GM12878 (cell line): ENCODE measurements around the gene ELMO3. TPM values are rescaled to one million over a fixed set of nuclear protein-coding genes. Genes with fewer than 3 reads are reported as not detected.

ENCODE experiments used
- ATAC-seq: fragments of 200-7000 bp; cut with Tn5 transposase; 3 replicates; pipeline ENCODE4 v1.9.1; 2020; ENCODE audit warnings: mild to moderate bottlenecking, moderate library complexity
- BruUV-seq: library from RNA; stranded (reverse); fragments of 400-500 nt; replicated peaks from 2 replicates; lab custom pipeline; 2021; lab: Mats Ljungman, UMichigan
- CTCF ChIA-PET: fragments of 300-600 bp; sonication (Branson Sonifier 250); formaldehyde crosslinking; extraction: SDS; loops from one replicate; lab custom pipeline; 2021; ENCODE audit warnings: inconsistent platforms; lab: Yijun Ruan, JAX
- POLR2A ChIA-PET: fragments of 350-600 bp; formaldehyde crosslinking; extraction: SDS; loops from one replicate; lab custom pipeline; 2021; ENCODE audit warnings: inconsistent platforms; lab: Charles Lee
- RAD21 ChIA-PET: fragments of 300-600 bp; sonication (Branson Sonifier 250); formaldehyde crosslinking; loops from one replicate; lab custom pipeline; 2023; ENCODE audit warnings: antibody characterized with exemption; ENCODE audit not compliant: unreplicated experiment; lab: Charles Lee
- SMC1A ChIA-PET: fragments of 300-600 bp; sonication (Branson Sonifier 250); formaldehyde crosslinking; loops from one replicate; lab custom pipeline; 2023; ENCODE audit not compliant: unreplicated experiment, uncharacterized antibody; lab: Charles Lee
- DNase-seq: peaks from one replicate; pipeline ENCODE4 v3.0.0-alpha.2; 2011; ENCODE audit warnings: low read depth, low spot score
- FAIRE-seq: peaks from 3 replicates; lab custom pipeline; 2011; peaks lifted over from hg19 to GRCh38; lab: Jason Lieb, UNC
- H2AFZ ChIP-seq: 2 replicates; pipeline ENCODE4 v1.6.0; 2011; ENCODE audit warnings: low read depth, low read length, control low read depth; ENCODE audit not compliant: control insufficient read depth
- H3K27ac ChIP-seq: 2 replicates; pipeline ENCODE4 v1.5.1; 2011; ENCODE audit warnings: control low read depth; ENCODE audit not compliant: control insufficient read depth, insufficient read depth
- H3K27me3 ChIP-seq, 2 experiments: replicated peaks in 1 of 2; 2 replicates each; pipeline versions ENCODE4 v1.6.0 to v1.6.1; 2011; ENCODE audit warnings: low read length in 1 of 2; ENCODE audit not compliant: control insufficient read depth in 2 of 2, insufficient read depth in 2 of 2
- H3K36me3 ChIP-seq, 2 experiments: 2 replicates each; pipeline ENCODE4 v1.5.1; 2011; ENCODE audit warnings: low read length in 1 of 2; ENCODE audit not compliant: control insufficient read depth in 2 of 2, insufficient read depth in 2 of 2
- H3K4me1 ChIP-seq: 2 replicates; pipeline ENCODE4 v1.6.1; 2011; ENCODE audit warnings: mild to moderate bottlenecking, low read length, moderate library complexity, mixed read lengths; ENCODE audit not compliant: control insufficient read depth, insufficient read depth
- H3K4me2 ChIP-seq: 2 replicates; pipeline ENCODE4 v1.6.0; 2011; ENCODE audit warnings: control low read depth; ENCODE audit not compliant: control insufficient read depth, insufficient read depth
- H3K4me3 ChIP-seq: fragments of 200-600 bp; sonication (generic); 2 replicates; pipeline ENCODE4 v1.5.1; 2016
- H3K79me2 ChIP-seq: 2 replicates; pipeline ENCODE4 v1.6.0; 2011; ENCODE audit warnings: low read length; ENCODE audit not compliant: control insufficient read depth, insufficient read depth
- H3K9ac ChIP-seq: 2 replicates; pipeline ENCODE4 v1.8.0; 2011; ENCODE audit warnings: low read length, control low read depth, mixed read lengths; ENCODE audit not compliant: control insufficient read depth, insufficient read depth
- H3K9me3 ChIP-seq: replicated peaks from 3 replicates; pipeline ENCODE4 v1.5.1; 2011; ENCODE audit warnings: mild to moderate bottlenecking, low read length; ENCODE audit not compliant: control insufficient read depth, insufficient read depth
- H4K20me1 ChIP-seq: 2 replicates; pipeline ENCODE4 v1.6.0; 2011; ENCODE audit not compliant: control insufficient read depth, insufficient read depth
- CBFB ChIP-seq: IDR thresholded peaks from 2 replicates; pipeline ENCODE4 v1.6.1; 2016; ENCODE audit warnings: antibody characterized with exemption, low read depth
- CREM ChIP-seq: IDR thresholded peaks from 2 replicates; pipeline ENCODE4 v1.6.1; 2014; ENCODE audit warnings: antibody characterized with exemption, low read depth
- E4F1 ChIP-seq: fragments of 450-650 bp; IDR thresholded peaks from 2 replicates; pipeline ENCODE4 v1.6.1; 2018; ENCODE audit warnings: borderline replicate concordance, mild to moderate bottlenecking; ENCODE audit not compliant: partially characterized antibody
- EP300 ChIP-seq, 2 experiments: fragments of 150-350 bp in 1 of 2; IDR thresholded peaks; 2 replicates each; pipeline ENCODE4 v1.6.1; 2011 to 2012; ENCODE audit warnings: low read depth in 2 of 2, low read length in 2 of 2, borderline replicate concordance in 1 of 2, improper control_type of control experiment in 1 of 2, inconsistent platforms in 1 of 2; ENCODE audit not compliant: control insufficient read depth in 1 of 2
- ESRRA ChIP-seq: IDR thresholded peaks from 2 replicates; pipeline ENCODE4 v1.6.1; 2012; ENCODE audit warnings: mild to moderate bottlenecking, low read length, improper control_type of control experiment
- FOXM1 ChIP-seq: IDR thresholded peaks from 2 replicates; pipeline ENCODE4 v1.6.1; 2012; ENCODE audit warnings: low read depth, mild to moderate bottlenecking, inconsistent platforms, low read length, moderate library complexity
- HDGF ChIP-seq: fragments of 450-650 bp; IDR thresholded peaks from 2 replicates; pipeline ENCODE4 v1.6.1; 2016; ENCODE audit warnings: antibody characterized with exemption
- IKZF2 ChIP-seq, 2 experiments: fragments of 450-650 bp; IDR thresholded peaks; 2 replicates each; pipeline ENCODE4 v1.6.1; 2017; ENCODE audit warnings: mild to moderate bottlenecking in 2 of 2, moderate library complexity in 2 of 2
- KLF5 ChIP-seq: fragments of 450-650 bp; IDR thresholded peaks from 2 replicates; pipeline ENCODE4 v1.6.1; 2014; ENCODE audit warnings: mild to moderate bottlenecking; ENCODE audit not compliant: partially characterized antibody
- POLR2AphosphoS2 ChIP-seq: IDR thresholded peaks from 2 replicates; pipeline ENCODE4 v1.6.1; 2011; ENCODE audit warnings: low read depth, mild to moderate bottlenecking, low read length, improper control_type of control experiment, moderate library complexity
- RELA ChIP-seq: fragments of 450-650 bp; IDR thresholded peaks from 2 replicates; pipeline ENCODE4 v1.8.0; 2014; ENCODE audit warnings: borderline replicate concordance; ENCODE audit not compliant: partially characterized antibody
- SRF ChIP-seq, 2 experiments: IDR thresholded peaks; 2 replicates each; pipeline ENCODE4 v1.6.1; 2011; ENCODE audit warnings: low read depth in 2 of 2, low read length in 2 of 2, mild to moderate bottlenecking in 1 of 2, moderate library complexity in 1 of 2
- SUZ12 ChIP-seq: fragments of 200-600 bp; sonication (generic); IDR thresholded peaks from one replicate; pipeline ENCODE4 v1.6.1; 2018; ENCODE audit warnings: antibody characterized with exemption, mild to moderate bottlenecking; ENCODE audit not compliant: unreplicated experiment
- ZNF274 ChIP-seq: IDR thresholded peaks from one replicate; pipeline ENCODE4 v1.8.0; 2011; ENCODE audit not compliant: insufficient read length, insufficient read depth
- ZZZ3 ChIP-seq: IDR thresholded peaks from 2 replicates; pipeline ENCODE4 v1.6.1; 2011; ENCODE audit warnings: low read depth; ENCODE audit not compliant: control insufficient read depth, insufficient read length
- WGBS: methylation state at CpG from one replicate; pipeline ENCODE4 v1.1.6; 2016; ENCODE audit warnings: low lambda C conversion rate; ENCODE audit not compliant: insufficient replicate concordance, insufficient coverage; ENCODE audit errors: missing lambda C conversion rate; 5-methylcytosine and 5-hydroxymethylcytosine counted together
- in situ Hi-C: fragments of 300-500 bp; cut with MboI; formaldehyde crosslinking; loops from 9 replicates; pipeline ENCODE4 v1.14.3; 2018; ENCODE audit warnings: mixed read lengths
- intact Hi-C: fragments of 100-400 bp; cut with micrococcal nuclease; formaldehyde crosslinking; loops from one replicate; pipeline ENCODE4 v1.14.2; 2022; ENCODE audit not compliant: unreplicated experiment
- polyA plus RNA-seq, 11 experiments: library from polyadenylated mRNA; depleted of rRNA in 4 of 11; unstranded in 6 of 11; stranded (reverse) in 5 of 11; fragments of >200 nt; fragmentation: Nextera tagmentation in 4 of 11; fragmentation: Illumina TruSeq in 1 of 11; extraction: Ambion mirVana in 4 of 11; extraction: Trizol in 1 of 11; gene quantifications; 1 replicate in 1 of 11; 2 replicates in 10 of 11; pipeline versions ENCODE4 v1.2.1 to v1.2.3, GENCODE V29; 2011 to 2016; ENCODE audit warnings: inconsistent platforms in 2 of 11, missing spikeins in 2 of 11, low read depth in 1 of 11
- total RNA-seq, 4 experiments: library from RNA; depleted of rRNA in 3 of 4; stranded (reverse); fragments of >200 nt in 3 of 4; fragmentation: Illumina TruSeq in 1 of 4; extraction: Trizol in 1 of 4; gene quantifications; 2 replicates each; pipeline versions ENCODE4 v1.2.1 to v1.2.3, GENCODE V29; 2013 to 2021
- TF ChIP-seq, protein P1 (sequence below): fragments of 450-650 bp; formaldehyde crosslinking; IDR thresholded peaks from 2 replicates; pipeline ENCODE4 v1.4.0; 2022; ENCODE audit warnings: mild to moderate bottlenecking, moderate library complexity
- TF ChIP-seq, protein P2 (sequence below): fragments of 450-650 bp; IDR thresholded peaks from 2 replicates; pipeline ENCODE4 v1.6.1; 2017; ENCODE audit warnings: mild to moderate bottlenecking

The ELMO3 gene
- total and polyA plus RNA-seq, 10 of the 15 experiments (the other 5 are each of a cell fraction or from before 2014, with no cell fraction given): 0.05 to 4.7 (median 0.96) TPM; not detected in 1

- 90% methylated on average over 15 of the region's 16 CpGs for WGBS
- intact Hi-C loops: no loop called here
- Histone ChIP-seq H3K4me3 (no peak overlapping the region), H3K27ac (no peak overlapping the region), H2AFZ (no peak overlapping the region)
- ChIA-PET RAD21 (interaction anchor here (1.0 to 1.1 kb wide), 2 partner anchors 9 to 25 kb away, joined by 4 to 7 read pairs; no protein-coding TSS in a partner anchor), POLR2A (no interaction called here)
- no peak for DNase-seq
- TF ChIP-seq POLR2AphosphoS2 (no peak), SRF (IDR thresholded peaks at IDR 0.05; ENCODE audit: low read depth in 2 of 2, low read length in 2 of 2) (no peak), FOXM1 (no peak), CREM (no peak), ESRRA (no peak), RELA (no peak), EP300 (IDR thresholded peaks at IDR 0.05; ENCODE audit: borderline replicate concordance in 1 of 2, control insufficient read depth in 1 of 2, low read depth in 2 of 2, low read length in 2 of 2) (no peak), KLF5 (no peak), SUZ12 (no peak), HDGF (no peak), IKZF2 (IDR thresholded peaks at IDR 0.05) (no peak), CBFB (no peak), ZZZ3 (no peak), E4F1 (no peak), ZNF274 (no peak)
- TF ChIP-seq, protein P1, sequence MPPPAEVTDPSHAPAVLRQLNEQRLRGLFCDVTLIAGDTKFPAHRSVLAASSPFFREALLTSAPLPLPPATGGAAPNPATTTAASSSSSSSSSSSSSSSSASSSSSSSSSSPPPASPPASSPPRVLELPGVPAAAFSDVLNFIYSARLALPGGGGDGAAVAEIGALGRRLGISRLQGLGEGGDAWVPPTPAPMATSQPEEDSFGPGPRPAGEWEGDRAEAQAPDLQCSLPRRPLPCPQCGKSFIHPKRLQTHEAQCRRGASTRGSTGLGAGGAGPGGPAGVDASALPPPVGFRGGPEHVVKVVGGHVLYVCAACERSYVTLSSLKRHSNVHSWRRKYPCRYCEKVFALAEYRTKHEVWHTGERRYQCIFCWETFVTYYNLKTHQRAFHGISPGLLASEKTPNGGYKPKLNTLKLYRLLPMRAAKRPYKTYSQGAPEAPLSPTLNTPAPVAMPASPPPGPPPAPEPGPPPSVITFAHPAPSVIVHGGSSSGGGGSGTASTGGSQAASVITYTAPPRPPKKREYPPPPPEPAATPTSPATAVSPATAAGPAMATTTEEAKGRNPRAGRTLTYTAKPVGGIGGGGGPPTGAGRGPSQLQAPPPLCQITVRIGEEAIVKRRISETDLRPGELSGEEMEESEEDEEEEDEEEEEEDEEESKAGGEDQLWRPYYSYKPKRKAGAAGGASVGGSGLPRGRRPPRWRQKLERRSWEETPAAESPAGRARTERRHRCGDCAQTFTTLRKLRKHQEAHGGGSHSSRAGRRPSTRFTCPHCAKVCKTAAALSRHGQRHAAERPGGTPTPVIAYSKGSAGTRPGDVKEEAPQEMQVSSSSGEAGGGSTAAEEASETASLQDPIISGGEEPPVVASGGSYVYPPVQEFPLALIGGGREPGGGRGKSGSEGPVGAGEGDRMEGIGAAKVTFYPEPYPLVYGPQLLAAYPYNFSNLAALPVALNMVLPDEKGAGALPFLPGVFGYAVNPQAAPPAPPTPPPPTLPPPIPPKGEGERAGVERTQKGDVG (CRISPR knock-in tag): no peak
- TF ChIP-seq, protein P2, sequence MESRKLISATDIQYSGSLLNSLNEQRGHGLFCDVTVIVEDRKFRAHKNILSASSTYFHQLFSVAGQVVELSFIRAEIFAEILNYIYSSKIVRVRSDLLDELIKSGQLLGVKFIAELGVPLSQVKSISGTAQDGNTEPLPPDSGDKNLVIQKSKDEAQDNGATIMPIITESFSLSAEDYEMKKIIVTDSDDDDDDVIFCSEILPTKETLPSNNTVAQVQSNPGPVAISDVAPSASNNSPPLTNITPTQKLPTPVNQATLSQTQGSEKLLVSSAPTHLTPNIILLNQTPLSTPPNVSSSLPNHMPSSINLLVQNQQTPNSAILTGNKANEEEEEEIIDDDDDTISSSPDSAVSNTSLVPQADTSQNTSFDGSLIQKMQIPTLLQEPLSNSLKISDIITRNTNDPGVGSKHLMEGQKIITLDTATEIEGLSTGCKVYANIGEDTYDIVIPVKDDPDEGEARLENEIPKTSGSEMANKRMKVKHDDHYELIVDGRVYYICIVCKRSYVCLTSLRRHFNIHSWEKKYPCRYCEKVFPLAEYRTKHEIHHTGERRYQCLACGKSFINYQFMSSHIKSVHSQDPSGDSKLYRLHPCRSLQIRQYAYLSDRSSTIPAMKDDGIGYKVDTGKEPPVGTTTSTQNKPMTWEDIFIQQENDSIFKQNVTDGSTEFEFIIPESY: no peak
- TF ChIP-seq, all 136 proteins: peak for 0
- CTCF ChIA-PET: interaction anchor here (1.0 to 3.2 kb wide), 8 partner anchors 9 to 163 kb away, joined by 3 to 28 read pairs (median 4); partner anchors contain the start of genes FBXL8, NOL3 and TRADD
- Histone ChIP-seq H3K9me3 (no peaks in the 10 kb centered on the region), H4K20me1 (no peaks in the 10 kb centered on the region; the same call in 1 of the 2 replicates), H3K36me3 (no peaks in the 10 kb centered on the region), H3K4me1 (peaks cover 13% of the 10 kb centered on the region), H3K4me2 (no peak overlapping the region), H3K79me2 (peaks cover 5% of the 10 kb centered on the region), H3K9ac (no peak overlapping the region), H3K27me3 (peaks cover 0 to 3% of the 10 kb centered on the region in 2 experiments; a peak in 2 of 4 replicates)
- in situ Hi-C loops: no loop called here
- BruUV-seq: no TSS peak
- SMC1A ChIA-PET: interaction anchor here (1.1 to 1.5 kb wide), 2 partner anchors 17 to 162 kb away, joined by 3 to 5 read pairs; no protein-coding TSS in a partner anchor
- ATAC-seq (no peak), FAIRE-seq (no peak)
Measured at GRCh38 chr16:67180166-67180565, 18.8 kb upstream of the ELMO3 start.
